Ovary (tissue), 9 donors: ENCODE data around the gene LSP1. TPM values are rescaled to one million over a fixed set of nuclear protein-coding genes. Genes with fewer than 3 reads are reported as not detected.

Source experiments
- DNase-seq, 5 donors: peaks; one replicate each; pipeline ENCODE4 v3.0.0-alpha.2; 2019 to 2020
- H3K27ac ChIP-seq, 2 donors: fragments of 200-600 bp; one replicate each; pipeline versions ENCODE4 v1.5.1 to v1.8.0; 2019 to 2022
- H3K27me3 ChIP-seq: fragments of 200-600 bp; one replicate; pipeline ENCODE4 v1.8.0; 2022
- H3K36me3 ChIP-seq: fragments of 200-600 bp; sonication (generic); one replicate; pipeline ENCODE4 v1.5.1; 2019
- H3K4me1 ChIP-seq: one replicate; pipeline ENCODE4 v1.8.1; 2013; ENCODE audit warnings: mild to moderate bottlenecking, moderate library complexity; ENCODE audit not compliant: insufficient read depth
- H3K4me3 ChIP-seq: fragments of 200-600 bp; sonication (generic); one replicate; pipeline ENCODE4 v1.5.1; 2017
- H3K9me3 ChIP-seq, 2 donors: fragments of 200-600 bp in 1 of 2; sonication (generic) in 1 of 2; one replicate each; pipeline versions ENCODE4 v1.5.1 to v1.8.1; 2013 to 2019; ENCODE audit warnings: mild to moderate bottlenecking in 1 of 2, moderate library complexity in 1 of 2
- CTCF ChIP-seq, 3 donors: fragments of 450-650 bp in 2 of 3; fragments of 200-600 bp in 1 of 3; IDR thresholded peaks; one replicate each; pipeline versions ENCODE4 v1.5.1 to v1.8.0; 2016 to 2022; ENCODE audit warnings: antibody characterized with exemption in 3 of 3, mild to moderate bottlenecking in 1 of 3
- EP300 ChIP-seq: sonication (generic); formaldehyde crosslinking; IDR thresholded peaks from one replicate; pipeline ENCODE4 v1.6.1; 2017; ENCODE audit warnings: antibody characterized with exemption
- POLR2A ChIP-seq: fragments of 450-650 bp; IDR thresholded peaks from one replicate; pipeline ENCODE4 v1.6.1; 2017; ENCODE audit warnings: antibody characterized with exemption, mild to moderate bottlenecking, moderate library complexity
- WGBS, 3 donors: extraction: QIAGEN DNeasy Blood & Tissue Kit in 1 of 3; methylation state at CpG; one replicate each; pipeline versions ENCODE4 v1.1.5 to v1.1.7; 2013 to 2017; 5-methylcytosine and 5-hydroxymethylcytosine counted together
- intact Hi-C, 4 donors: fragments of 100-400 bp; cut with DNase I; formaldehyde crosslinking; loops; one replicate each; pipeline versions ENCODE4 v1.11.0 to v1.15.1; 2022 to 2023
- polyA plus RNA-seq, 2 donors: library from polyadenylated mRNA; stranded (reverse); fragments of 200-250 nt in 1 of 2; fragments of 350-450 nt in 1 of 2; fragmentation: Illumina TruSeq in 1 of 2; extraction: RNeasy Lipid Tissue Mini Kit (QIAGEN cat#74804) in 1 of 2; gene quantifications; one replicate each; pipeline ENCODE4 v1.2.3, GENCODE V29; 2013 to 2014
- total RNA-seq, 7 donors: library from RNA; depleted of rRNA in 2 of 7; stranded (reverse); fragments of >200 nt in 2 of 7; fragmentation: NEBNext Ultra II Directional in 3 of 7; extraction: Animal tissue kit (Norgen Biotek cat#: 25700) in 3 of 7; gene quantifications; one replicate each; pipeline versions ENCODE4 v1.1.0 to v1.2.4, GENCODE V29; 2016 to 2023
- donor health status: DM: no; HTN: no; CAD: no; lungs with moderate emphysema.
- donor health status: DM: no; HTN: no; CAD: no.
- donor health status: Bipolar disorder and iron deficiency.
- donor health status: DM: yes; HTN: yes; CAD: no.
- donor health status: DM: no; HTN: no; CAD: no.
- donor health status: DM: yes; HTN: yes; CAD: no.

The LSP1 gene
- total and polyA plus RNA-seq, 9 donors, result 3.5 to 22.0 (median 9.0) TPM

- no peak for DNase-seq
- Histone ChIP-seq H3K9me3 (no peaks in the 10 kb centered on the region), H3K36me3 (no peaks in the 10 kb centered on the region), H3K27me3 (no peaks in the 10 kb centered on the region), H3K4me3 (no peak overlapping the region), H3K4me1 (no peaks in the 10 kb centered on the region), H3K27ac (no peak overlapping the region)
- intact Hi-C loops, result no loop called here
- no peak for TF ChIP-seq CTCF (IDR thresholded peaks at IDR 0.05)
- TF ChIP-seq POLR2A, result no peak
- TF ChIP-seq EP300, result no peak
- 90 to 91% (median 91%) methylated on average over 5 to 13 of the region's 13 CpGs for WGBS, 3 donors
Observed at GRCh38 chr11:1856306-1857005, 3.6 kb downstream of the LSP1 start.

- H3K27me3 ChIP-seq, result no peaks in the 10 kb centered on the region
- H3K9me3 ChIP-seq, result no peaks in the 10 kb centered on the region
- WGBS, 3 donors, result 79 to 85% (median 84%) methylated on average over 11 of the region's 11 CpGs
- no peak overlapping the region for H3K4me3 ChIP-seq
- H3K4me1 ChIP-seq, result no peaks in the 10 kb centered on the region
- TF ChIP-seq EP300, result no peak
- no peak for TF ChIP-seq CTCF (IDR thresholded peaks at IDR 0.05)
- TF ChIP-seq POLR2A, result no peak
- no peaks in the 10 kb centered on the region for H3K36me3 ChIP-seq
- intact Hi-C loops, result no loop called here
- no peak for DNase-seq
- H3K27ac ChIP-seq, result no peak overlapping the region
Observed at GRCh38 chr11:1857064-1857463, 4.2 kb downstream of the LSP1 start.

DNA sequence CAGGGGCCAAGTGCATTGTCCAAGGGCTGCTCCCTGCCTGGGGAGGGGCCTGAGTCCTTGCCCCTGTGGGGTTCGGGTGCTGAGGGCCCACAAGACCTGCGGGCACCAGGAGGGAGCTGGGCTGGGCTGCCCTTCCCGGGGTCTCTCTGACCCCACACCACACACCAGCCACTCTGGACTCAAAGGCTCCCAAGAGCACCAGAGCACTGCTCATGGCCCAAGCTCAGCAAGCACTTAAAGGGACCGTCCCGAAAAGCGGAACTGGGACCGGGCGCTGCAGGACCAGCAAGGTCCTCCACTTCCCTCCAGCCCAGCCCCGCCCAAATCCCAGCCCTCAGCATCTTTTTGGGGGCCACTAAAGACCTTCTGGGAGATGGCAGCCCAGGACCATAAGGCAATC is 5.3 kb downstream of the LSP1 start:
- Histone ChIP-seq H3K9me3 (no peaks in the 10 kb centered on the region), H3K4me3 (no peak overlapping the region), H3K36me3 (no peaks in the 10 kb centered on the region), H3K4me1 (peaks cover 2% of the 10 kb centered on the region), H3K27ac (no peak overlapping the region), H3K27me3 (no peaks in the 10 kb centered on the region)
- intact Hi-C loops, result no loop called here
- 90 to 94% (median 92%) methylated on average over 9 of the region's 9 CpGs for WGBS, 3 donors
- DNase-seq, result no peak
- no peak for TF ChIP-seq POLR2A
- TF ChIP-seq EP300, result no peak
- no peak for TF ChIP-seq CTCF (IDR thresholded peaks at IDR 0.05)

DNA sequence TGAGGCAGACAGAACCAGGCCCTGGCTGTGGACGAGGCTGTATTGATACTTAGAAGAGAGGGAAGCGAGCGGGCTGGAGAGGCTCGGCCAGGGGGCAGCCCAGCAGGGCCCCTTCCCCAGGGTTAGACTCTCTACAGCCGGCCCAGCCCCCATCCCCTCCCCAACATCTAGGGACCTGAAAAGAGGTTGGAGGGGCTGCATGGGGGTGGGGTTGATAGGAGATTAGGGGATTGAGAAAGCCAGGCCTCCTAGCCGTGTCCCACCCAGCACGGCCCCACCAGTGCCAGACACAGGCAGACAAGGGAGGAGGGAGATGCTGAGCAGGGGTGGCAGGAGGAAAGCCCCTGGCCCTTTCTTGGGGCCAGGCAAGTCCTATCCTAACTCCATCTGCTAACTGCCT is 5.7 kb downstream of the LSP1 start:
- WGBS, 3 donors, result 79 to 93% (median 91%) methylated on average over 7 of the region's 7 CpGs
- Histone ChIP-seq H3K9me3 (no peaks in the 10 kb centered on the region), H3K27ac (no peak overlapping the region), H3K4me3 (no peak overlapping the region), H3K36me3 (no peaks in the 10 kb centered on the region), H3K27me3 (no peaks in the 10 kb centered on the region), H3K4me1 (peaks cover 6% of the 10 kb centered on the region)
- intact Hi-C loops, result no loop called here
- no peak for TF ChIP-seq EP300
- TF ChIP-seq CTCF (IDR thresholded peaks at IDR 0.05), result no peak
- TF ChIP-seq POLR2A, result no peak
- DNase-seq, result no peak
